GM18507 (cell line): ENCODE data around the gene TXNRD1.
"Not testable (repeated sequence)": the region's sequence is repeated elsewhere in the genome, so short reads cannot be mapped to it uniquely, and the experiment has no call there.

Experiments
- DNase-seq: peaks from one replicate; pipeline ENCODE4 v3.0.0; 2011; ENCODE audit warnings: low read depth; ENCODE audit not compliant: insufficient read length; ENCODE audit errors: extremely low spot score
- FAIRE-seq: peaks from 2 replicates; lab custom pipeline; 2011; peaks lifted over from hg19 to GRCh38; lab: Jason Lieb, UNC

Gene TXNRD1

GRCh38 chr12:104215638-104216297 is at the start of gene TXNRD1:
Gene TXNRD1, plus strand, starts transcription at chr12:104215779. Its CDS starts 24 bp downstream, at chr12:104215803.
- peak; percentile 77 for FAIRE-seq
- DNase-seq = peak; percentile 78

- DNase-seq (no peak), FAIRE-seq (no peak)
Observed at GRCh38 chr12:104165801-104166200, 49.8 kb upstream of the TXNRD1 start.

DNA sequence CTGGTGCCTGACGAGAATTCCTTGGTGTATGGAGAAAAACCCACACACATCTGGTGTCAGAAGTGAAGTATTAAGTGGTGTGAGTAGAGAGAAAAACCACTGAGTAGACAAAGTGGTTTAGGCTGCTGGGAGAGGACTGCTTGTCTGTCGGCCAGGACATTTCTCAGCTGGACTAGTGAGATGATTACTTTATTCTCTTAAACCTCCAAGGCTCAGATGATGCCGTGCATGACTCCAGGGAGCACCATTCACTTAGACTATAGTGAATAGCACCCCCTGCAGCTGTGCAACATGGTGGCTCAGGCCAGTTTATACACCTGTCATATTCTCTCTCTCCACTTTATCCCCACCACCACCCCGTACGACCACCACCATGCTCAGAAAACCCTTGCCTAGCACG is 49.1 kb upstream of the TXNRD1 start:
- FAIRE-seq = no peak
- DNase-seq = no peak

GRCh38 chr12:104167519-104168458 is 47.8 kb upstream of the TXNRD1 start:
- no peak for FAIRE-seq
- no peak for DNase-seq

DNA sequence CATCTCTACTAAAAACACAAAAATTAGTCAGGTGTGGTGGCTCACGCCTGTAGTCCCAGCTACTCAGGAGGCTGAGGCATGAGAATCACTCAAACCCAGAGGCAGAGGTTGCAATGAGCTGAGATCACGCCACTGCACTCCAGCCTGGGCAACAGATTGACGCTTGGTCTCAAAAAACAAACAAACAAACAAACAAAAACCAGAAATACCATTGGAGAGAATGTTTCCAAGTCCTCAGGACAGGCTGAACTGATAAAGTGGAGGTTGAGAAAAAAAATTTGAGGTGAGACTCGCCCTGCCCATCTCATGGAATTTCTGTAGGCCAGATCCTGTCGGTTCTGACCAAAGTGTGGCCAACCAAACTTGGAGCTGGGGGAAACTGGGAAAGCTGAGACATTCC is 47.0 kb upstream of the TXNRD1 start:
- FAIRE-seq = no peak
- DNase-seq = no peak

DNA sequence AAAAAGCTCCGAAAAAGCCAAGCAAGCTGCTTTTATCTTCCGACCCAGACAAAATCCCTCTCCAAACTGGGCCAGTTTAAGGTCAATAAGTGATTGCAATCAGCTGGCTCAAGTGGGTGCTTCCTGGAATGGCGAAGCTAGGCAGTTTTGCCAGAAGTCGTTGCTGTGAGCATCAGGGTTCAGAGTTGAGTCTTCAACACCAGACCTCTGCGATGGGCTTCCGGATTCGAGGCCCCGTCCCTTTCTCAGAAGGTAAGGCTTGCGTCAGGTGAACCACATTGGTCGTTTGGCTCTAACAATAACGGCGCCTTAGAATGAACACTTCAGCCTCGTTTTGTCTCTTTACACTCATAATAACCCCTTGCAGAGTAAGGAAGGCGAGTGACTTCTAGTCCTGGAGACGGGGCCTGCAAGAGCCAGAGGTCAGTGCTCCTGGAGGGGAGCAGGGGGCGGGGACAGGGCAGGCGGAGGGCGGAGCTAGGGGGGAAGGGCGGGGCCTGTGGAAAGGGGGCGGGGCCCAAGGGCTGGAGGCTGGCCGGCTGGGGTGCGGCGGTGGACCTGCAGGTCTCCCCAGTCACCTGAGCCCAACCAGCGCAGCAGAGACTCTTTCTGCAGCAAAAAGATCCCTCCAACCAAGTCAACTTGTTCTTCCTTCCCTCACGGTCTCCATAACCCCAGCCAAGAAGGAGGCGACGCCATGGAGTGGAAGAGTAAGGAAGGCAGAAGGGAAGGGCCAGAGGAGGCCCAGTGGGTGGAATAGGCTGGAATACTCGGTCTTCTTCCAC is 43.6 kb upstream of the TXNRD1 start:
- no peak for DNase-seq
- no peak for FAIRE-seq

DNA sequence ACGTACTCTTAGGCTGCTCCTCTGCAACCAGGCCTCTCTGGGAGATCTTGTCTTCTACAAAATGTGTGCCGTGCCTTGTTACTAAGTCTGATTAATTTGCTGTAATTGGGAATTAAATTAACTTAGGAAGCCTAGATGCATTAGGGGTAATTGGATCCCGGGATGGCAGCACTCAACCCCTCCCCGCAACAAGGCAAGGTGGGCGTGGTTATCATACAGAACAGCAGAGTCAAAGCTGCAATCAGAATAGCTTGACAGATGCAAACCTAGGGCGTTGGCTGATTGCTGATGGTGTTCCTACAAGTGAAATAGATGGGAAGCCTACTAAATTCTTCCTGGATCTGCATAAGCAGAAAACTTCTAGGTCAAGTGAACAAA is 43.0 kb upstream of the TXNRD1 start:
- FAIRE-seq (no peak), DNase-seq (no peak)

GRCh38 chr12:104173804-104174203 is 41.8 kb upstream of the TXNRD1 start:
- not testable (repeated sequence) for DNase-seq, FAIRE-seq

- DNase-seq (no peak), FAIRE-seq (no peak)
Observed at GRCh38 chr12:104175726-104176247, 39.8 kb upstream of the TXNRD1 start.

GRCh38 chr12:104177336-104177662 is 38.3 kb upstream of the TXNRD1 start:
- DNase-seq (no peak), FAIRE-seq (no peak)

GRCh38 chr12:104177663-104178501 is 37.7 kb upstream of the TXNRD1 start:
- no peak for DNase-seq
- FAIRE-seq = no peak

DNA sequence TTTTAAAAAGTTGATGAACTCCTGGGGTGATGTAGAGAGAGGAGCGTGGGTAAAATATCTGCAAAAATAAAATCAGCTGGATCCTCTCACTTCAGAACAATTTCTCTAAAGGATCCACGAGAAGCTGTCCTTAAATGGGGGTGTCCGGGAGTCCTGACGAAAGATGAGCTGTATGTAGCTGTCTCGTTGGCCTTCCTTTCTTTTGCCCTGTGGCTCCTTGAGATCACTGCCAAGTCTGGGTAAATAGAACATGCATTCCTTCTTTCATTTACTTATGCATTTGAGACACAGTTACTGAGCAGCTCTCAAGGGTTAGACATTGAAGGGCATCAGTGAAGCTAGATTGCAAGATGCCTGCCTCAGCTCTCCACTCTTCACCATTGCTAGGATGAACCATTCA is 35.2 kb upstream of the TXNRD1 start:
- no peak for FAIRE-seq

GRCh38 chr12:104181313-104181712 is 34.3 kb upstream of the TXNRD1 start:
- FAIRE-seq = no peak
- no peak for DNase-seq

More for the DNA sequence above, 35.2 kb upstream of the TXNRD1 start:
- no peak for DNase-seq

GRCh38 chr12:104182144-104182543 is 33.4 kb upstream of the TXNRD1 start:
- FAIRE-seq (no peak), DNase-seq (no peak)

GRCh38 chr12:104182621-104183378 is 32.8 kb upstream of the TXNRD1 start:
- no peak for FAIRE-seq
- no peak for DNase-seq

DNA sequence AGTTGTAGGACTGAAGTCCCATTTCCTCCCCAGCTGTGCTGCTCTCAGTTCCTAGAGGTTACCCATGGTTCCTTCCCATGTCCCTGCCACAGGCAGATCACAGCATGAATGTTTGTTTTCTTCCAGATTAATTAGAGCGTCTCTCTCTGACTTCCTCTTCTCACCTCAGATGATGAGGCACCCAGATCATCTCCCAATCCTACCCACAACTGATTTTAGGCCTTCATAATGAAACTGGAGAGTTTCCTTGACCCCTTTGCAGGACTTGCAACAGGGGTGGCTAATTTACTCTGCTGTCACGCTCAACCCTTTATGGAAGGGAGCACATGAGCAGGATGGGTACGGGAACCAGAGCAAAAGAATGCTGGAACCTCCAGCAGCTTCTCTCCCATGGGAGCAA is 32.1 kb upstream of the TXNRD1 start:
- DNase-seq (no peak), FAIRE-seq (no peak)

DNA sequence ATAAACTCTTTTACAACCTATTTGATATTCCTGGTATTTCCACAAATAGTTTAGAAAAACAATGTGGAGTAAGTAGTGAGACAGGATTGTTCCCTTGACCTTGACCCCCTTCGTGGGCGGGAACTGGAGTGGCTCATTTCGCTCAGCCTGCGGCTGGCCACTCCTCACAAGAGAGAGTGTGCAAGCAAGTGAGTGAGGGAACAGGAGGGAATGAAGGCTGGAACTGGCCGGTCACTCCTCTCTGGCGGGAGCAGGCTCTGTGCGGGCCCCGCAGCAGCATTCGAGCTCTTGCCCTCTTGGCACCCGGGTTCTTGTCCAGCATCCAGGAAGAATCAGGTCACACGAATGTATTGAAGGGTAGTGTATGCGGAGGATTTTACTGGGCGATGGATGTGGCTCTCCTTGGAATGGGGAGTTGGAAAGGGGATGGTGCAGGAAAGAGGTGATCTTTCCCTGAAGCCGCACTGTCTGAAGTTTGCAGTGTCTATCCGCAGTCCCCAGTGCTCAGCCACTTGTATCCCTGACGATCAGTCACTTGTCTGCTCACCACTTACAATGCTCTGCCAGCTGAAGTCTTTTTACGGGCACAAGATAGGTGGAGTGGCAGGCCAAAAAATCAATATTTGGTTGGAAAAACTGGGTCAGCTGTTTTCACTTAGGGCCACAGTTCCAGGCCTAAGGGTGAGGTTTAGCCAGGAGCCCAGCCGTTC is 28.0 kb upstream of the TXNRD1 start:
- DNase-seq = no peak
- no peak for FAIRE-seq

- FAIRE-seq (no peak), DNase-seq (no peak)
Observed at GRCh38 chr12:104188534-104188933, 27.0 kb upstream of the TXNRD1 start.
